CD4-positive, alpha-beta T cell treated with Interleukin-6 at 100 ng/mL for 8 hours (primary cell): Measurements from ENCODE around the gene LPIN3.

Experiments used
- DNase-seq: peaks from one replicate; pipeline ENCODE4 v3.0.0-alpha.2; 2020; ENCODE audit warnings: mixed read lengths, low spot score

Gene LPIN3

GRCh38 chr20:41365777-41366545 lies 25.3 kb downstream of the LPIN3 start:
- no peak for DNase-seq

GRCh38 chr20:41366546-41367392 lies 26.1 kb downstream of the LPIN3 start, which contains the start of gene EMILIN3:
EMILIN3 (minus strand) TSS chr20:41366818; CDS start chr20:41366634, 184 bp downstream.
- DNase-seq = no peak

DNA sequence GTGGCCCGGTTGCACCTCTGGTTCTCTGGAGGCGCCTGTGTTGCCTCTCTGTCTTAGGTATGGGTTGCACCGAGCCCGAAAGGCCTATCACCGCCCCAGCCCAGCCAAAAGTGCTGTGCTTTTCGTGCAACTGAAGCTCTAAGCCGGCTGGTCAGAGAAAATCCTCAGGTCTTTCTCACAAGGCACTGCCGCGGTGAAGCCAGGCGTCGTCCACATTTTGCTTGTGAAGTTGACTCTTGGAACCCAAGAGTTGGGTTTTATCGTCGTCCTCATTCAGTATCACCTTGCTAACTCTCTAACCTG lies 26.7 kb downstream of the LPIN3 start:
- DNase-seq = no peak

DNA sequence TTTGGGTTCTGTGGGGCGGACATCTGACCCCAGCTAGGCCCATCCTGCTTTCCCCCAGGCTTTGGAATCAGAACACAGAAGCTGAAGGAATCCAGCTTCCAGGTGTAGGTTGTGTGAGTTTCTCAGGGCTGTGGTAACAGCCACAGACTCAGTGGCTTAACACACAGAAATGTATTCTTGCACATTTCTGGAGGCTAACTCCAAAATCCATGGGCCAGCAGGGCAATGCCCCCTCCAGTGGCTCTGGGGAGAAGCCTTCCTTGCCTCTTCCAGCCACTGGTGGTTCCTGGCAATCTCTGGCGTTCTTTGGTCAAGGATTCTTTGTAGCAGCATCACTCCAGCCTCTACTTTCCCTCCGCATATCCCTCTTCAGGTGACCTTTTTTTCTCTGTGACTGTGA lies 27.3 kb downstream of the LPIN3 start:
- DNase-seq = no peak

DNA sequence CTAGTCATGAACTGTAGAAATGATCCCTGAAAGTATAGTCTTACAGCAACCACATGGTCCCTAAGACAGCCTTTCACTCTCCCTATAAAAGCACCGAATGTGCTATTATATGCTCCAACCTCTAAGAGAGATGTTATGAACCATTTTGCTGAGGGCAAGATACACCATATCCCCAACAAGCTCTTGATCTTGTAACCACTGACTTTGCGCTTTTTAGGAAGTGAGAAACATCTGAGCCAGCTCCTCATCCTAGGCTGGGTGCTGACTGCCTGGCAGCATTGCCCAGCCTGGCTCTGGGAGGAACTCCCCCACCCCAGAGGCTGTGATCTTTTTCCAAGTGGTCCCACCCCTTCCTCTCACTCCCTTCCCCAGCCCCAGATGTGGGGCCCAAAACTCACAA lies 29.1 kb downstream of the LPIN3 start:
- no peak for DNase-seq

DNA sequence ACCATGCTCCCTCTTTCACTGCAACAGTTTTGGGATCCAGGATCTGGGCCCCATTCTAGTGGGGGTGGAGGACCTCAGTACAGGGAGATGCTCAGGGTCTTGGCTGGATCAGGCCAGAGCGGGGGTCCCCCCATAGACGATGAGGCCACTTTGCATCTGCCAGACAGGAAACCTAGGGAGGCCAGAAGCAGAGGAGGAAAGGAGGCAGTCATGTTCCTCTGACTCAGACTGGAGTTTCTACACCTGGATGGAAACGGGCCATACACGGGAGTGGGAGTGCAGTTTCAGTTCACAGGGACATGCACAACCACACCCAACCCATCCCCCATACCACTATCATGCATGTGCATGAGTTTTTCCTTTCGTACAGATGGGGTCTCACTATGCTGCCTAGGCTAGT lies 29.6 kb downstream of the LPIN3 start:
- DNase-seq = no peak

DNA sequence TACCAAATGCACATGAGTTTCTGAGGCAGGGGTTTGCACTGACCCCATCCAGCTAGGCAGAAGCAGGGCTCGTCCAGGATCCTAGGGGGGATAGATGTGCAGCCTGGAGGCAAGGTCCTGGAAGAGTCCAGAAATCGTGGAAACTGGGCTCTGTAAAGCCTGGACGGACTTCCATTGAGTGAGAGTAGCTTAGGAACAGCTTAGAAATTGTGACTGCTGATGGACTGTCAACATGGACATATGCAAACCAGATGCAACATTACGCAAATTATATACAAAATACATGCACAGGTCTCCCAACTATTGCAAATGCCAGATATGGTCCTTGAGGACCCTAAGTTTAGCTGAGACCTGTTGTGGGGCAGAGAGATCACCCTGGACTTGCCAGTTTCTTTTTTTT lies 30.8 kb downstream of the LPIN3 start:
- DNase-seq = no peak

DNA sequence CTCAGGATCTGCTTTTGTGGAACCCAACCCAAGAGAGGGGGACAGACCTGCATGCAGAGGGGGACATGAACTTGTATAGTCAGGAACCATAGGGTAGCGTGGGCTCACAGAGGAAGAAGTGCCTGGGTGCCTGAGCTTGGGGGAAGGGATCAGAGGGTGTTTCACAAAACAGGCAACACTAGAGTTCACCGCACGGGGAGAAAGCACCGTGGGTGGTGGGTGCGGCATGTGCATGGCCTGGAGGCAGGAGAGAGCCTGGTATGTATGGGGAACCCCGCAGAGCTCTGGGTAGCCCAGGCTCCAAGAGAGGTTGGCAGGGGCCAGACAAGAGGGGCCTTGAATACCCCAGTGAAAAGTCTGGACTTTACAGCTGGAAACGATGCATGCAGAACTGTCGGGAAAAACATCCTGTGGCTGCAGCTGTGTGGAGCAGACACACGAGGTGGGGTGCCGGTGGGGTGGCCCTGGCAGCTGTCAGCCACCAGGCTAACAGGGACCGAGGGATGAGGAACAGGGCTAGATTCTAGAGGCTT lies 32.7 kb downstream of the LPIN3 start:
- no peak for DNase-seq

DNA sequence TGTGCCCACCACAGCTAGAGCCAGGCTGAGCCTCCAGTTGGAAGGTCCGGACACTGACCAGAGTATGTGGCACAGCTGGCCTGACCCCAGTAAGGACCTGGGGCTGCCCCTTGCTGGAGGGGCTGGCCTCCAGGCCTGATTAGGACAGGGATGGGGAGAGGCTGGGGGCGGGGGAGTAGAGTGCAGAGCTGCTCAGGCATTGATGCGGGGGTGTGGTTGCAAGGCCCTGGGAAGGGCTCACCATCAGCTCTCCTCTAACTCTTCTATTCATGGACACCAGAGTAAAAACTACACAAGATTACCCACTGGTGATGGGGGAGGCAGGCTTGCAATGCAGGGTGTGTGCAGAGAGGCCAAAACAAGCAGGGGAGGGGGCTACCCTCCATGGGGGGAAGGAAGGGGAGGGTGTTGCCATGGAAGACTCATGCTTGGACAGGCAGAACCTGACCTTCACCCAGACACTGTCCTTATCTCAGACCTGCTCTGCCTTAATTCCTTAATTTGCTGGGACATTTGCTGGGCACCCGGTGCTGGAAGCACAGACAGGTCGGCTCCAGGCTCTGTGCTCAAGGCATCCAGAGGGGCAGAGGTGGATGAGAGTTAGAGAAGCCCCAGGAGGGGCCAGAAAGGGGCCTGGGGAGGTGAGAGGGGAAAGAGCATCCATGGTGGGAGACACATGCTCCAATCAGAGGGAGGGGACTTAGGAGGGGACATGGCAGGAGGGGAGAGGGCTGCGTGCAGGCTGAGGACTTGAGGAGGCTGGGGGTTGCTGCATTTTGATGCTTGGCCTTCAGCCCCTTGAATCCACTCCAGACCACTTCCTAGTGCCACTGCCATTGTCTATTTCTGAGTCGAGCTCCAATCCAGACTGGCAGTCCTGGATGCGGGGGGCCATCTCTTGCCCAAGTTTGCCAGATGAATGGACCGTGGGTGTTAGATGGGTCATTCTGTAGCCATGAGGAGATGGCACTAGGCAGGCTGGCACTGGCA lies 33.6 kb downstream of the LPIN3 start:
- DNase-seq = no peak

DNA sequence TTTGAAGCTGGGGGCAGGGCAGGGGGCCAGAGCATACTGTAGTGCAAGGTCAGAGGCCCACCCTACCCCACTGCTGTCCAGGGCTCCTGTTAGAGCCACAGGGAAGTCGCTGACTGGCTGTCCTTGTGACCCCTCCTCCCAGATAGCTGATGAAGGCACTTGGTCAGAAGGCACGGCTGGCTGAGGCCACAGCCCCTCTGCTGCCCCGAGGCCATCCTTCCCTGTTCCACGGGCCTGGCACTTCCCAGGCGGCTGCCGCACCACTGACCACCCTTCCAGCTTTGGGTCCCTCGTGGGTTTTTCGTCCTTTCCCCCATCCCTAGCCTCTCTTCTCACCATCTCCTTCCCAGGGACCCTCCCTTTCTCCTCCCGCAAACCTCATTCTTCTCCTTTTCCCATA lies 35.2 kb downstream of the LPIN3 start:
- no peak for DNase-seq

GRCh38 chr20:41376349-41376748 lies 35.7 kb downstream of the LPIN3 start:
- no peak for DNase-seq

DNA sequence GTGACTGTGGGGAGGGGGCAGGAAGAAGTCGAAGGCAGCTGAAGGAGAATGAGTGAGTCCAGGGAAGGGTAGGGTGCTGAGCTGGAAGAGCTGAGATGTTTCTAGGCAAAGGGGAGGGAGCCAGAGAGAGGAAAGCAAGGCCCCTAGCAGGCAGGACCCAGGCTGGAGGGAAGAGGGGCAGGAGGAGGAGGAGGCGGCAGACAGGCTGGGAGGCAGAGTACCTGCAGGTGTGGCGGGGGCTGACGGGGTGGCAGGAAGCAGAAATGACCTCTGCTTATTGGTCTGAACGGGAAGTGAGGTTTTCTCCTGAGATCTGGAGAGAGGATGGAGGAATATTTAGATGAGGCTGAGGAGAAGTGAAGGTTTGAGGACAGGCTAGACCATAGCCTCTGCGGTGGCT lies 36.7 kb downstream of the LPIN3 start:
- DNase-seq = no peak

- no peak for DNase-seq
These were observed 38.9 kb downstream of the LPIN3 start for GRCh38 chr20:41379551-41379950.

GRCh38 chr20:41380551-41381193 lies 40.1 kb downstream of the LPIN3 start:
- DNase-seq = no peak

DNA sequence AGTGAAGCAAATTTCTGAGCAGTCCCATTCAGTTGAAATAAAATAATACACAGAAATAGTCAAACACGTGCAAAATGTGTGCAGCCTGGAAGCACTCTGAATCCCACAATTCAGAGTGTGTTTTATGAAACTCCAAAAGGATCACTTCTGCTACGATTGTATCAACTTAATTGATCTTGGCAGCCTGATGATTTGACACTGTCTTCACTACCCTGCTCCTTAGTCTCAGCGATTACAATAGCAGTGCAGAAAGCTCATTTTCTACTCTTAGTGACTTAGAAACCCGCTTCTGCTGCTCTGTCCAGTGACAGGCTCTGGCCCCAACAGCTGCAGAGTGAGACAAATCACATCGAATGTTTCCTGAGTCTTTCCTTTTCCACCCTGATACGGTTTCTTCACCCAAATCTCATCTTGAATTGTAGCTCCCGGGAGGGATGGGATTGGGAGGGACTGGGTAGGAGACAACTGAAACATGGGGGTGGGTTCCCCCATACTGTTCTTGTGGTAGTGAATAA lies 42.2 kb downstream of the LPIN3 start:
- no peak for DNase-seq

DNA sequence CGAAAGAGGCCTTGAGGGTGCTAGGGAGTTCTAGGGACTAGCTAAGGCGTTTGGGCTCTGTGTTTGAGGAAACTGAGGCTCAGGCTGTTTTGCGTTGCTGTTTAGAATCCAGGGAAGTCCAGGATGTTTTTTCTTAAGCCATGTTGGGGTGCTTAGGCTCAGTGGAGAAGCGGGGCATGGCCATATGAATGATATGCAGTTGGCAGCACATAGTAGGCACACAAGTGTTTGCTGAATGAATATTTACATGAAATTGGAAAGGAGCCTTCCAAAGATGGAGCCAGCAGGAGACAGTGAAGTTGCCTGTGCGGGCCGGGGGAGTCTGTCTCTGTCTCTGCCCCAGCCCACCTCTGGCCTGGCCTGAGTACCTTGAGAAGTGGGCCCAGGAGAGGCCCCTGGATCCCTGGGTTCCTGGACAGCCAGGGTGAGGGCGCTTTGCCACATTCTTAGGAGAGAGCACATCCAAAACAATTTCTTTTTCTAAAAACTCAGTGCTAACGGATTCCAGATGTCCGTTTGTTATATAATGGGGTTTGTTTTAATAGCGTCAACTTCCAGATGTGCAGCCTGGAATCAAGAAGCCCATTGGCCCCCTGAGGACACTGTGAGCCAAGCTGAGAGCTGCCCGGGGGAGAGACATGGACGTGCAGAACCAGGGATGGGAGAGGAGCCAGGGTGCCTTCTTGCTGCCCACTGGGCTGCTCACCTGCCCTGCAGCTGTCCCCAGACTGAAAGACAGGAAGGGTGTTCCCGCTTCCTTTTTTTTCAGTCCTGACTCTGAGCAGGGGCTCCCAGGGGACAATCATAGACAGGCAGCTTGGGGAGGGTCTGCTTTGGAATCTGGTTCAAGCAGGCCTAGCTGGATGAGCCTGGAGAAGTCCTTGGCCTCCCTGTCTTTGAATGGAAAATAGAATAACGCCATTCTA lies 46.1 kb downstream of the LPIN3 start:
- no peak for DNase-seq

GRCh38 chr20:41387444-41387851 lies 46.8 kb downstream of the LPIN3 start:
- DNase-seq = no peak

DNA sequence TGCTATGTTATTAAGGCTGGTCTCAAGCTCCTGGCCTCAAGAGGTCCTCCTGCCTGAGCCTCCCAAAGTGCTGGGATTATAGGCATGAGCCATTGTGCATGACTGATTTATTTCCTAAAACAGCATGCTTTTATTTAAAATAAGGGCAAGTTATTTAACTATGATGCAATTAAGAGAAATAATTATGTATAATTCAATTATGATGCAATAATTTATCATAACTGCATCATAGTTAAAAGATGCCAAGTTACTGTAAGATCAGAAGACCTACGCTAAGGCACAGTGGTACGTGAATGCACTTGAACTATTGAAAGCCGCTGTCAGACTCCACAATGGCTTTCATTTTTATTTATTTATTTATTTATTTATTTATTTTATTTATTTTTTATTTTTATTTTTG lies 50.3 kb downstream of the LPIN3 start:
- DNase-seq = no peak

DNA sequence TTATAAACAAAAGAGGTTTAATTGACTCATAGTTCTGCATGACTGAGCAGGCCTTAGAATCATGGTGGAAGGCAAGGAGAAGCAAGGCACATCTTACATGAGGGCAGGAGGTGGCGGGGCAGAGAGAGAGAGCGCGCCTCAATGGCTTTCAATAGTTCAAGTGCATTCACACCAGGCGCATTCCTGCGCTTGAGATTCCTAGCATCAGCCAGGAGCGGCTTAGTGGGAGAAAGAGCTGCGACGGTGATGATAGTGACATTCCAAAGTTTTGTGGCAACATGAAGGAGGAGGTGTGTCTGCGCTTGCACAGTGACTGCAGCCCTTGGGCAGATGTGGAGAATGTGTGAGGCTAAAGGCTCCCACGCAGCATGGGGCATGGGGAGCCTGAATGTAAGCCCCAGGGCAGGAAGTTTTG lies 51.0 kb downstream of the LPIN3 start:
- DNase-seq = no peak

- no peak for DNase-seq
These were observed 51.7 kb downstream of the LPIN3 start for GRCh38 chr20:41392295-41392694.
